ENCODE results near the gene ANO3. TPM values are rescaled to one million over a fixed set of nuclear protein-coding genes. Genes with fewer than 3 reads are reported as not detected.

The ANO3 gene
- total and polyA plus RNA-seq, 4 donors = under 0.01 to 2.0 (median 0.40) TPM

GRCh38 chr11:26622181-26622580 is 290.3 kb downstream of the ANO3 start (continued):
- TF ChIP-seq SP1 (IDR thresholded peaks at IDR 0.05) (no peak), FOXA2 (IDR thresholded peaks at IDR 0.05) (no peak)

DNA sequence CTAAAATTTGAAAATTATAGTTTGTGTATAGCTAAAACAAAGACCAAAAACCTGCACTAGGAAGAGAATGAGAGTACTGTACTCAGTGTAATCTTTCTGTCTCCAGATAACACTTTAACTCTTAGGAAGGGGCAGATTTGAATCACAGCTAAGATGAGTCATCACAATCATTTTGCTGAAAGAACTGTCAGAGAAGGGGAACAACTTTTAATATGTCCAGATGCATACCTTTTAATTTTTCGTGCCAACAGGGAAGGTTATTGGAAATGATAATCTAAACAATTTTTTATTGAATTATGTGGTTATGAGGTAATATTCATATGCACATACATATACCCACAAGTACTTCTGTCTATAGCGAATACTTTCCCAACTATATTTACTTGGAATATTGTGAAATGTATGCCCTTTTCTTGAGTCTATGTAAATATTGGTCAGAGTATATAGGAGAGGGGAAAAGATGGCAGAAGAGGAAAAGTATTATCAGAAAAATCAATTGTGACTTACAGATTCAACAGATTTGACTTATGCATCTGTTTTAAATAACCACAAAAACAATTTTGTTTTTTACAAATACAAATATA is 291.2 kb downstream of the ANO3 start:
- DNase-seq (ENCODE audit: low spot score) = no peak
- H3K4me1 ChIP-seq (ENCODE audit: control insufficient read depth in 4 of 4, insufficient read depth in 4 of 4, low read length in 3 of 4) = no peaks in the 10 kb centered on the region
- no peaks in the 10 kb centered on the region for H3K27me3 ChIP-seq (ENCODE audit: control insufficient read depth in 4 of 4, insufficient read depth in 4 of 4, low read length in 3 of 4)
- no peak overlapping the region for H3K9ac ChIP-seq (ENCODE audit: low read depth in 1 of 2, low read length in 2 of 2)
- H3K9me3 ChIP-seq (ENCODE audit: control insufficient read depth in 4 of 4, low read length in 3 of 4) = no peaks in the 10 kb centered on the region
- no peak overlapping the region for H3K4me3 ChIP-seq (ENCODE audit: low read depth in 1 of 3, low read length in 3 of 3)
- 79% methylated on average over 2 of the region's 2 CpGs for WGBS
- H3K36me3 ChIP-seq (ENCODE audit: control insufficient read depth in 4 of 4, insufficient read depth in 3 of 4, low read depth in 1 of 4, low read length in 3 of 4) = no peaks in the 10 kb centered on the region
- no peak overlapping the region for H3K27ac ChIP-seq (ENCODE audit: low read depth in 1 of 2, low read length in 2 of 2)
- TF ChIP-seq RXRA (IDR thresholded peaks at IDR 0.05) = no peak
- no peak for TF ChIP-seq SP1 (IDR thresholded peaks at IDR 0.05)
- no peak for TF ChIP-seq ZBTB33 (IDR thresholded peaks at IDR 0.05)
- TF ChIP-seq, protein P1, sequence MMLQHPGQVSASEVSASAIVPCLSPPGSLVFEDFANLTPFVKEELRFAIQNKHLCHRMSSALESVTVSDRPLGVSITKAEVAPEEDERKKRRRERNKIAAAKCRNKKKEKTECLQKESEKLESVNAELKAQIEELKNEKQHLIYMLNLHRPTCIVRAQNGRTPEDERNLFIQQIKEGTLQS (IDR thresholded peaks at IDR 0.05) = no peak
- TF ChIP-seq MAX (IDR thresholded peaks at IDR 0.05) = no peak
- no peak for TF ChIP-seq HNF4A (conservative IDR thresholded peaks at IDR 0.05)
- TF ChIP-seq, protein P2, sequence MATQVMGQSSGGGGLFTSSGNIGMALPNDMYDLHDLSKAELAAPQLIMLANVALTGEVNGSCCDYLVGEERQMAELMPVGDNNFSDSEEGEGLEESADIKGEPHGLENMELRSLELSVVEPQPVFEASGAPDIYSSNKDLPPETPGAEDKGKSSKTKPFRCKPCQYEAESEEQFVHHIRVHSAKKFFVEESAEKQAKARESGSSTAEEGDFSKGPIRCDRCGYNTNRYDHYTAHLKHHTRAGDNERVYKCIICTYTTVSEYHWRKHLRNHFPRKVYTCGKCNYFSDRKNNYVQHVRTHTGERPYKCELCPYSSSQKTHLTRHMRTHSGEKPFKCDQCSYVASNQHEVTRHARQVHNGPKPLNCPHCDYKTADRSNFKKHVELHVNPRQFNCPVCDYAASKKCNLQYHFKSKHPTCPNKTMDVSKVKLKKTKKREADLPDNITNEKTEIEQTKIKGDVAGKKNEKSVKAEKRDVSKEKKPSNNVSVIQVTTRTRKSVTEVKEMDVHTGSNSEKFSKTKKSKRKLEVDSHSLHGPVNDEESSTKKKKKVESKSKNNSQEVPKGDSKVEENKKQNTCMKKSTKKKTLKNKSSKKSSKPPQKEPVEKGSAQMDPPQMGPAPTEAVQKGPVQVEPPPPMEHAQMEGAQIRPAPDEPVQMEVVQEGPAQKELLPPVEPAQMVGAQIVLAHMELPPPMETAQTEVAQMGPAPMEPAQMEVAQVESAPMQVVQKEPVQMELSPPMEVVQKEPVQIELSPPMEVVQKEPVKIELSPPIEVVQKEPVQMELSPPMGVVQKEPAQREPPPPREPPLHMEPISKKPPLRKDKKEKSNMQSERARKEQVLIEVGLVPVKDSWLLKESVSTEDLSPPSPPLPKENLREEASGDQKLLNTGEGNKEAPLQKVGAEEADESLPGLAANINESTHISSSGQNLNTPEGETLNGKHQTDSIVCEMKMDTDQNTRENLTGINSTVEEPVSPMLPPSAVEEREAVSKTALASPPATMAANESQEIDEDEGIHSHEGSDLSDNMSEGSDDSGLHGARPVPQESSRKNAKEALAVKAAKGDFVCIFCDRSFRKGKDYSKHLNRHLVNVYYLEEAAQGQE (IDR thresholded peaks at IDR 0.05) = no peak
- no peak for TF ChIP-seq NR2F2 (IDR thresholded peaks at IDR 0.05)
- TF ChIP-seq HNF4G (IDR thresholded peaks at IDR 0.05) = no peak
- no peak for TF ChIP-seq FOXA2 (IDR thresholded peaks at IDR 0.05)
- no peak for TF ChIP-seq TAF1 (conservative IDR thresholded peaks at IDR 0.05)
- TF ChIP-seq JUND (IDR thresholded peaks at IDR 0.05) = no peak
- TF ChIP-seq YY1 (IDR thresholded peaks at IDR 0.05) = no peak

GRCh38 chr11:26626346-26626745 is 294.4 kb downstream of the ANO3 start:
- Histone ChIP-seq H3K27me3 (ENCODE audit: control insufficient read depth in 4 of 4, insufficient read depth in 4 of 4, low read length in 3 of 4) (no peaks in the 10 kb centered on the region), H3K9ac (ENCODE audit: low read depth in 1 of 2, low read length in 2 of 2) (no peak overlapping the region), H3K4me3 (ENCODE audit: low read depth in 1 of 3, low read length in 3 of 3) (no peak overlapping the region), H3K4me1 (ENCODE audit: control insufficient read depth in 4 of 4, insufficient read depth in 4 of 4, low read length in 3 of 4) (no peaks in the 10 kb centered on the region), H3K9me3 (ENCODE audit: control insufficient read depth in 4 of 4, low read length in 3 of 4) (no peaks in the 10 kb centered on the region), H3K27ac (ENCODE audit: low read depth in 1 of 2, low read length in 2 of 2) (no peak overlapping the region), H3K36me3 (ENCODE audit: control insufficient read depth in 4 of 4, insufficient read depth in 3 of 4, low read depth in 1 of 4, low read length in 3 of 4) (no peaks in the 10 kb centered on the region)
- 69% methylated on average over 1 of the region's 1 CpG for WGBS
- no peak for DNase-seq (ENCODE audit: low spot score)
- TF ChIP-seq EGR1 (IDR thresholded peaks at IDR 0.05; ENCODE audit: low read depth in 2 of 2) = no peak
- TF ChIP-seq, protein P2 (IDR thresholded peaks at IDR 0.05) = no peak
- no peak for TF ChIP-seq RXRA (IDR thresholded peaks at IDR 0.05)
- no peak for TF ChIP-seq HNF4G (IDR thresholded peaks at IDR 0.05)
- no peak for TF ChIP-seq GABPA (IDR thresholded peaks at IDR 0.05 in 1 of 2, conservative IDR thresholded peaks at IDR 0.05 in 1 of 2)
- no peak for TF ChIP-seq ZBTB33 (IDR thresholded peaks at IDR 0.05)
- TF ChIP-seq, protein P3, sequence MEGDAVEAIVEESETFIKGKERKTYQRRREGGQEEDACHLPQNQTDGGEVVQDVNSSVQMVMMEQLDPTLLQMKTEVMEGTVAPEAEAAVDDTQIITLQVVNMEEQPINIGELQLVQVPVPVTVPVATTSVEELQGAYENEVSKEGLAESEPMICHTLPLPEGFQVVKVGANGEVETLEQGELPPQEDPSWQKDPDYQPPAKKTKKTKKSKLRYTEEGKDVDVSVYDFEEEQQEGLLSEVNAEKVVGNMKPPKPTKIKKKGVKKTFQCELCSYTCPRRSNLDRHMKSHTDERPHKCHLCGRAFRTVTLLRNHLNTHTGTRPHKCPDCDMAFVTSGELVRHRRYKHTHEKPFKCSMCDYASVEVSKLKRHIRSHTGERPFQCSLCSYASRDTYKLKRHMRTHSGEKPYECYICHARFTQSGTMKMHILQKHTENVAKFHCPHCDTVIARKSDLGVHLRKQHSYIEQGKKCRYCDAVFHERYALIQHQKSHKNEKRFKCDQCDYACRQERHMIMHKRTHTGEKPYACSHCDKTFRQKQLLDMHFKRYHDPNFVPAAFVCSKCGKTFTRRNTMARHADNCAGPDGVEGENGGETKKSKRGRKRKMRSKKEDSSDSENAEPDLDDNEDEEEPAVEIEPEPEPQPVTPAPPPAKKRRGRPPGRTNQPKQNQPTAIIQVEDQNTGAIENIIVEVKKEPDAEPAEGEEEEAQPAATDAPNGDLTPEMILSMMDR (IDR thresholded peaks at IDR 0.05; ENCODE audit: low read depth, low read length, missing input control) = no peak
- TF ChIP-seq FOXA2 (IDR thresholded peaks at IDR 0.05) = no peak
